ELF-1 (cell line): ENCODE results near the gene TRIM33.
"Not testable (repeated sequence)": the region's sequence is repeated elsewhere in the genome, so short reads cannot be mapped to it uniquely, and the experiment has no call there.

Experiments
- DNase-seq: peaks from one replicate; pipeline ENCODE4 v3.0.0-alpha.2; 2016; ENCODE audit warnings: low read depth, low spot score

TRIM33 gene

DNA sequence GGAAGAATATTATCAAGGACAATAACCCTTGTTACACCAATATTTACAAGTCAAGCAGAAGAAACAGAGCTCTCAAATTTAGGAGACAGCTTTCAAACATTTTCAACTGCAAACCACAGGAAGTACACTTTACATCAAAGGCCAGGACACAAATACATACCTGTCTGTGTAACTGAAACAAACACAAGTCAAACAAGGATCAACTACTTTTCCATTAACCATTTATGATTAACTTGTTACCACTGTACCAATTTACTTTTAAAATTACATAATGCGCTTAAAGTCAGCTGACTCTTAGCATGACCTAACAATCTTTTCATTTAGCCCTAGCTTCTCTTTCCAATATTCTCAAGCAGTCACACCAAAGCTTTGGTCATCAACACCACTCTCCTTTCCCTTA is 43.5 kb downstream of the TRIM33 start:
- no peak for DNase-seq

DNA sequence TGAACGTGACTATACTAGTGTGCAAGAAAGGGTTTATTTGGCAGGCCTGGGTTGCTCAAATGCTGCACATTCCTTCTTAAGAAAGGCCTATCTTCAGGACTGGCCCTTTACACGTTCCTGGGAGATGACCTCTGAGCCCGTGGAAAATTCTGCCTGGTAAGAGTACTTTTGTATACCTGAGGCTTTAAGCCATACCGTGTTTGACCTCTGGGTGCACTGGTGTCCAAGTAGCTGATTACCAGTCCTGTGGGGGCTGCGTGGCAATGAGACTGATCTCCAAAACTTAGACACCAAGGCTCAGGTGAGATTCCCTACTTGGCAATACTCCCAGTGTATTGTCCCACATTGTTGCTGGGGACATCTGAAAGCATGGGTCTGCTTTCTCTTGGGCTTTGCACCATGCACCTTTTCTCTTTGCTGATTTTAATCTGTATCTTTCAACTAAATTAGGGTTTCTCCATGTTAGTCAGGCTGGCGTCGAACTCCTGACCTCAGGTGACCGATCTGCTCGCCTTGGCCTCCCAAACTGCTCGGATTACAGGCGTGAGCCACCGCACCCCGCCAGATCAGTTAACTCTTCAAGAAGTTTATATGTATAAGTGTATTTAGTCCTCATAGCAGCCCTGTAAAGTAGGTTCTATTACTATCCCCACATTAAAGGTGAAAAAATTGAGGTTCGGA is 44.5 kb downstream of the TRIM33 start:
- DNase-seq = peak; percentile 30

DNA sequence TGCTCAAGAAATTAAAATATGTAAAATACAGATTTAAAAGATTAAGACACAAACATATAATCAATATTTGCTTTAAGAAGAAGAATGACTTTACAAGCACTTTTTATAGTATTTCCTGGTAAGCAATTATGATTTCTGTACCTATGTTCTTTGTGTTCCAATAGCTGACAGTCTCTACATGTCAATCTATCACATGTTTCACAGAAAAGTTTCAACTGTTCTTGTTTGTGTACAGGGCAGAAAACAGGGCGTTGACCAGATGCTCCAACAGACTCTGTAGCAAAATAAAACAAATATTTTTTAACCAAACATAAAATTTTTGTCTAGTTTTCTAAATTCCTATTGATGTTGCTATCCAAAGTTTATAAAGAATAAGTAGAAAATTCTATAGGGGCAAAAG is 48.0 kb downstream of the TRIM33 start:
- DNase-seq = no peak

DNA sequence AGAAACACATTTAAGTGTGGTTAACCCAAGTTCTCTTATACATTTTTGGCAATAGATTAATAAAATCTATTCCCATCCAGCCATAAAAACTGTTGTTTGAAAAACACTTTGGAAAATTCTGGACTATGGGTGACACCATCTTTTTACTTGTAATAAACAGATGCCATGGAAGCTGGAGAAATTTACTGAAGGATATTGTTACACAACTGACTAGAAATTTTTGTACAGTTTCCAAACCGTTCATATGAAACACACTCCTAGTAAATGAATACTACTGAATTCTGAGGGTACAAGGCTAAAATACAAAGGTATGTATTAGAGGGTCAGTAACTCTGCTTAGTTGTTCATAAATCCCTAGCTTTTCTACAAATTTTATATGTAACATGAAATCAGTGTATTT is 48.7 kb downstream of the TRIM33 start:
- no peak for DNase-seq

DNA sequence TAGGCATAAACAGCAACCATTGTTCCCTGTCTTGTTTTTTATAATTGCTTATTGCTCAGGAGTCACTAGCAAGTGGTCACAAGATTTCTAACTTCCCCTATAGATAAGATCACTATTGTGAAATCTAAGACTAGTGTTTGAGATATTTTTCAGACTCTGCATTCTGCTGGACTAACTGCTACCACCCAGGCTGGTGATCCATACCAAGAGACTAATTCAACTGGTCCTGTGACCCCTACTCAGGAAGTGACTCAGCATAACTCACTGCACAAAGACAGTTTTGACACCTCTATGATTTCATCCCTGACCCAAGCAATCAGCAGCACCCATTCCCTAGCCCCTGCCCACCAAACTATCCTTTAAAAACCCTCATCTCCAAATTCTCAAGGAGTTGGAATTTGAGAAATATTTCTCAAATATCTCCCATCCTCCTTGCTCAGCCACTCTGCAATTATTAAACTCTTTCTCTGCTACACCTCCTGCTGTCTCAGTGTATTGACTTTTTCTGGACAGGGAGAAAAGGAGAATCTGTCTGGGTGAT is 52.7 kb downstream of the TRIM33 start:
- DNase-seq = no peak

DNA sequence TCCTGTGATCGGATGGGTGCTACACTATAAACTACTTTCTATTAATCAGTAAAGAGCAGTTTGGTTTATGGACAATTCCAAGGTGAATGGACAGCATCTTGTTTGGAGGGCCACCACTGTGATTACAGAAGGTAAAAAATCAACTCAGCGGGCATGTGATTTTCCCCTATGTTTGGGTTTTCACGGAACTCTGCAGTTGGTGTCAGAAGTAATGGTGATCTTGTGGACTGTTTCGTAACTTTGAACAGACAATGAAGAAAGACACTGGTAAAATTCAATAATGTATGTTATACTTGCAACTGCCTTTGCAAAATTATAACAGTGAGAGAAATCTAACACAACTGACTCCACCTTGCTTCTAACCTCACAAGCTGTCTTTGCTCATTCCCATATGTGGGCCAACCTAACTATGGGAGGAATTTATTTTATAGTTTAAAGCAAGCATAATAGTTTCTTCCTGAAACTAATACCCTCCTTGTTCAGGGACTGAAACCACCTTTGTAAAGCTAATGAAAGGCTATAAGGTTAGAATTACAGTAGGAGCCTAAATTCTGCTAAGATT is 53.2 kb downstream of the TRIM33 start:
- DNase-seq = no peak

DNA sequence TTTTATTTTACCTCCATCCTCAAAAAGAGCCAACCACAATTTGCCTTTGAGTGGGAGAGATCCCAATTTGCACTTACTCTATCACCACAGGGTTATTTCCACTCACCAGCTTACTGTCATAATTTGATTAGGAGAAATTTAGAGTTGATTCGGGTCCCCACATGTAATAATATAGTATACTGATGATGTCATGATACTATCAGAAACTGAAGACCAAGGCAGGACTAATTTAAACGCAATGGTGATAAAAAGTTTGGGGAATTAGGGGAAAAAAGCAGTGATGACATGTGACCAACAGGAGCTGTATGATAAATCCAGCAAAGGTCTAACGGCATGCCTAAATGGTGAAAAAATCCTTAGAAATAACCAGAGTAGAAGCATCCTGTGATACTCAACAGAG is 54.4 kb downstream of the TRIM33 start:
- DNase-seq = no peak

DNA sequence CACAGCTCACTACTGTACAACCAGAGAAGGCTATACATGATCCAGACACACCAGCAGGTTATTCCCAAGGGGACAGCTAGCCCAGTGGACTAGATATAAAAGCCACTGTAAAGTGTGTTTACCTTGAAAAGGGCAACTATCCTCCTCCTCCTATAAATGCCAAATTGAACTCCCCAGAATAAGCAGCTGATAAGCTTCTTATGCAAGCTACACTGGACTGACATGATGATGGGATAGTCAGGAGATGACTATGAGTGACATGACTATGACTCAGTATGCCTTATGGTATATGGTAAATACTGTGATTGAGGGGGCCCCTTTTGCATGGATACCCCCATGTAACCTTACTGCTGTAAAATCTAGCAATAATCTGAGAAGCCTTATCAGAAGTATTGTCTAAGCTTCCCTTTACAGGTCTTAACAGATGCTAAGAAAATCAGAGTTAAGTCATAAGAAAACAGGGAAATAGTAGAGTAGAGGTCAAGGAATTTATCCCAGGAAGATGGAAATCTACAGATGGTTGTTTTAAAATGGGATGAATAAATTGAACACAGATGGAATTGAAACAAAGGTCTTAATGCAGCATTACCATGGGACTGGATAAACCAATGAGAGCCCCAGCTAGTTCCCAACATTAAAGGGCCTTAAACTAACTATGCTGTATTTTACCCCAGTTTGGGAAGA is 55.8 kb downstream of the TRIM33 start:
- DNase-seq = no peak

DNA sequence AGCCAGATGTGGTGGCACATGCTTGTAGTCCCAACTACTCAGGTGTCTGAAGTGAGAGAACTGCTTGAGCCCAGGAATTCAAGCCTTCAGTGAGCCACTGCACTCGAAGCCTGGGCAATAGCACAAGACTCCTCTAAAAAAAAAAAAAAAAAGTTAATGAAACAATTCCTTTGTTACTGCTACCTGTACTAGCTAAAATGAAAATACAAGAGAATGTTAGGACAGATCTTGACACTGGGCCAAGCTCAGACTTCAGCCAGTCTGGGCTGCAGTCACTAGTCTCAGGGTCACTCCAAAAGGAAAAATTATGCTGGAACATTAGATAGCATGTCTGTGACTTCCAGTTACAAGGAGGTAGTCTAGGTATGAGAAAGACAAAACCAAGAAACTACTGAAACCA is 56.5 kb downstream of the TRIM33 start:
- no peak for DNase-seq

DNA sequence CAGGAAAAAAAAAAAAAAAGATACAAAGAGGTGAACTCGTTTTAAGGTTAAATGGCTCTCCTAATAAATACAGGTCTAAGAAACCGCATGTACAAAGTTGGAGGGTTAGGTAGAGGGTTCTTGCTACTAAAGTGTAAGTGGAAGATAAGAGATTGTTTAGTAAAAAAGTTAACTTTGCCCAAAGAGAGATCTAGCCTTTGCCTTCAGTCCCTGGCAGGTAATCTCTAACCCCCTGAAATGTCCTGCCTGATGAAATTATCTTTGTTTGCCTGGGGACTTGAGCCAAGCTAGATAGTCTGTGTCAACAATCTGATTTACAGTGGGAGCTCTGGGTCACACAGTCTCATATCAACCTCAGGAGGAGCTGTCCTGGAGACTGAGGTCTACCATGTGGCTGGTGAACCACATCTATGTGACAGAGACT is 57.6 kb downstream of the TRIM33 start:
- DNase-seq = no peak

DNA sequence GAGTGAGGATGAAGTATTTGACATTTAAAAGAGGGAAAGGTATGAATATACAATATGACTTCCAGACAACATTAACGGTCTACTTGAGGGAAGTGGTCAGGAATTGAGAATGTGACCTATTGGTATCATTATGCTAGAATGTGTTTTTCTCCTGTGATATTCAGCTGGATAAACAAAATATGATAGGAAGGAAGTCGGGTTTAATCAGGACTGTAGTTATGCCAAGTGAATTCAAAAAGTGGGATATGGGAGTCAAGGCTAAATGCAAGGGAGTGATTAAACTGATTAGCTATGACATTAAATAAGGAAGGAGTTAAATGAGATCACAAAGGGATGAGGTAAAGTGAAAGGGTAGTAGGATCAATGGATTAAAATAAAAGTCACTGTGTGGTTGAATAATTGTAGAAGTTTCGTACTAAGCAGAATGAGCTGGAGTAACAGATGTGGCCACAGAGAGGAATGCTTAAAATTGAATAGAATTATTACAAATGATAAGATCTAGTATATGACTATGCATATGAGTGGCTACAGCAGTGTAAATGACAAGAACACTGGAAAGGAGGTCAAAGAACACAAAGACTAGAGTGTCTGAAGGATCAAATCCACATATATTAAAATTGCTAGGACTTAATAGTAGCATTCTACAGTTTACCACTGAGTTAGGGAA is 62.5 kb downstream of the TRIM33 start:
- no peak for DNase-seq

DNA sequence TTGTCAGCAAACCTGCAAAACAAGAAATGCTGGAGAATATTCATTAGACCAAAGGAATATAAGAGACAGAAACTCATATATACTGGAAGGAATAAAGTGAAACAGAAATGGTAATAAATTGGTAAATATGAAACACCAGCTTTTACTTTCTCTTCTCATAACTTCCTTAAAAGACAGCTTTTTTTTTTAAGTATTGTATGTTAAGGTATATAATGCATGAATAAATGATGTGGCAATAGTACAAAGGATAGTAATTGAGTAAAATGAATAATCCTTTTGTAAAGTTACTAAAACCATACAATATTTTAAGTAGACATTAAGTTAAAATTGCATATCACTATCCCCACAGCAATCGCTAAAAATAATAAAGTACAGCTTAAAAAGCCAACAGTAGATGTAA is 64.8 kb downstream of the TRIM33 start:
- DNase-seq = no peak

DNA sequence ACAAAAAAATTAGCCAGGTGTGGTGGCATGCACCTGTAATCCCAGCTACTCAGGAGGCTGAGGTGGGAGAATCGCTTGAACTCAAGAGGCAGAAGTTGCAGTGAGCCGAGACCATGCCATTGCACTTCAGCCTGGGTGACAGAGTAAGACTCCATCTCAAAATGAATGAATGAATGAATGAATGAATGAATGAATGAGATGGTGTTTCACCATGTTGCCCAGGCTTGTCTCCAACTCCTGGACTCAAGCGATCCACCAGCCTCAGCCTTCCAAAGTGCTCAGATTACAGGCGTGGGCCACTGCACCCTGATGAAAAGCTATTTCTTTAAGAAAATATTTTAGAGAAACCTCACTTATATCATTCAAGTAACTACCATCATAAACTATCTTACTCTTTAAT is 67.8 kb downstream of the TRIM33 start:
- DNase-seq = not testable (repeated sequence)

DNA sequence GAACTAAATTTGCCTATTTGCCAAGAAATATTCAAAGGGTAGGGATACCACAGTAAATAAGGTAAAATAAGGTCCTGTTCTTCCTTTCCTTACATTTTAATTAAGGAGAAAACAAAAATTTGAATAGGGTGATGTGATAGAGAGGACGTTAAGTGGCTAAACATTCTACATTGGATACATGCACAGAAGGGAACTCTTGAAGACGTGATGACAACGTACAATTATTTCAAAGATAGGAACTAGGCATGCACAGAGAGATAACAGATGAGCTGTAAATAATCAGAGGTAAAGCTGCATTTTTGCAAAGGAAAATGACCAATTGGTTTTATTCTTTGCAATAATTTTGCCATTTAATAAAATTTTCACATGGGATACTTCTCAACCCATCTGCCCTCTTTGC is 69.7 kb downstream of the TRIM33 start:
- DNase-seq = no peak

DNA sequence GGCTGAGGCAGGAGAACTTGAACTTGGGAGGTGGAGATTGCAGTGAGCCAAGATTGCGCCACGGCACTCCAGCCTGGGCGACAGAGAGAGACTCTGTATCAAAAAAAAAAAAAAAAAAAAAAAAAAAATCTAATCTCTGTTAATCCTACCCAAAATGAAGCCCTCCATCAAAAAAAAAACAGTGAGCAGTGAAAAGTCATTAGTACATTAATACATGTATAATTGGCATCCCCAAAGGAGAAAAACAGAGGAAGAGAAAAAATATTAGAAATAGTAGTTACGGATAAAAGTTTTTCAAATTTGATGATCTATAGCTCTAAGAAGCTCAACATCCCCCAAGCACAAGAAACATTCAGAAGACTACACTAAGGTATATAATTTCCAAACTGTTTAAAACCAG is 71.6 kb downstream of the TRIM33 start:
- no peak for DNase-seq

DNA sequence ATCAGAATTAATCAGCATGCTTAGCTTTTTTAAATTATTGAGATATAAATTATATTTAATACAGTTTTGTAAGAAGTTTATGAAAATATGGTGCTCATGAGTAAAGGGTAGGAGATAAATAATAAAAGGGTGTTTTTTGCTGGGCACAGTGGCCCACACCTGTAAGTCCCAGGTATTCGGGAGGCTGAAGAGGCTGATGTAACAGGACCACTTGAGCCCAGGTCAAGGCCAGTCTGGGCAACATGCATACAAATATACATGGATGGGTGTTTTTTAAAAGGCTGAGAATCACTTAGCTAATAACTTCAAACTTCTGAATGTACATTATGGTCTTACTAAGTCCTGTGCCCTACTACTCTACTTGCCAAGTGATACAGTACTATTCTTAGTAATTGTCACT is 73.2 kb downstream of the TRIM33 start:
- DNase-seq = no peak

DNA sequence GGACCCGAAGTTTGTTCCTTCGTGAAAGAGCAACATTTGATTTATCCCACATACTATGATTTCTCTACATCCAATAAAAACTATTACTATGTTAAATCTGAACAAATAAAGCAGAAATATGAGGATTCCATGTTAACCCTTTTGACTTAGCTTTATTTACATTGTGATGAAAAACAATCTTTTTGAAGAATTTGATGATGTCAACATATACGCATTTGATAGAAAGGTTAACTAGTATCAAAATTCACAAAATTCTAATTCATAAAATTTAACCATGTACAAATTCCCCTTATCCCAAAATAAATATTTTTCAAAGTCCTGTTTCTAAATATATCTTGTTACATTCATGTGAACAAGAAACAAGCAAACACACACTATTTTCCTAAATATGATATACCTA is 74.2 kb downstream of the TRIM33 start:
- DNase-seq = no peak

DNA sequence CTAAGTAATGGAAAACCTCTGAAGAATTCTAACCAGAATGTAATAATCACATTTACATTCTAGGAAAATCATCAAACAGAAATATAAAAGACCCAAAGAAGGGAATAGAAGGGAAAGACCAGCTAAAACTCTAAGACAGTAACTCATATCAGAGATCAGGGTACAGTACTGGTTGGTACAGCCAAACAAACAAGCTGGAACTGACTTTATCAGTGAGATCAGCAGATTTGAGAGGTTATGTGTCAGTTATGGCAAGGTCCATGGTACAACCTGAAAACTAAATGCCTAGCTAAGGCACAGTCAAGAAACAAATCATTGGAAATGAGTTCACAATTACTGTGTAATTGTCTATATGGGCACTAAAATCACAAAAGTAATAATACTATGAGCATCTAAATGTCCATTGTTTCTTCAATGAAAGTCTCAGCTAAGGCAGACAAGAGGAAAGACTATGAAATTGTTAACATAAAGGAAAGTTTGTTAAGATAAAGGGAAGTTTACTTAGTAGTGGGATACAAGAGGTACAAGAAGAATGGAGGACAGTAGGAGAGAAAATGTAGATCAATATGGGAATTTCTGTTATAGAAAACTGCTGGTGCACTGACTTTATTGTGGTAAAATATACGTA is 75.8 kb downstream of the TRIM33 start:
- no peak for DNase-seq

DNA sequence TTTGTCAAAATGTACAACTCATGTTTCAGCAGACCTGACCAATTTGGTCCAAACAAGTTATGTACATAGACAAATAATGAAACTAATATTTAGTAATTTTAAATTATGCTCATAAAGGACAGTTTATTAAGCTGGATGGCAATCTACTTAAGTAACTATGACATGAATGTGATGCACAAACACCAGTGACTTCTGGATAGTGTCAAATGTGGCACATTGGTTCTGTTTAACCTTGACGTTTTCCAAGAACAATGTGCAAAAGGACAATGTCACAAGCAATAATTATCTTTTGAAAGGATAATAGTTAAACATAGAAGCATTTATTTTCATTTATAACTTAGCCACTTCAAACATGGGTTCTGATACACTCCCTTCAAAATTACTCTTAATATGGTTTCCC is 80.0 kb downstream of the TRIM33 start:
- no peak for DNase-seq

DNA sequence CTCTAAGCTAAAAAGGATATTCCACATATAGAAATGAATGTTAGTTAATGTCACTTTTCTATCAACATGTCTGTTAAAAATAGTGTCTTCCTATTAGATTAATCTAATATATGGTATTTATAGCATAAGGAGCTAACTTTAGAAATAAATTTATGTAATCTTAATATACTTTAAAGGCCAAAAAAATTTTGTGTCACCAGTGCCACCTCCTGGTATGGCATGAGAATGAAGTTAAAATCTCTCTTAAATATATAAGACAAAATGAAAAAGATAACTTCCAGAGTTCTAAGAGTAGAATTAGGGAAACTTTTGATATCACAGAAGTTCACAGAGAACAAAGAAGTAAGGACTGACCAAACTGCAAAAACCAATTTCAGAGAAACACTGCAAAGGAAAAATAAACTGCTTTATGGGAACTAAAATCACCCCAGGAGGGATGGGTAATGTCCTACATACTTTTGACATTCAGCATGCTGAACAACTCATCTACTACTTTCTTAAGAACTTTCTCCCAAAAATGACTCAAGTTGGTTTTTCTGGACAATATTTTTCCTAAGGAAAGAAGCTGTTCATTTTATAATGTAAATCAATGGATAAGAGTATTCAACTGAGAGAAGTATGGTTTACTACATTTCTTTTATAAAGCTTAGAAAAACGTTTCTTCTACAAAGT is 82.8 kb downstream of the TRIM33 start:
- no peak for DNase-seq

DNA sequence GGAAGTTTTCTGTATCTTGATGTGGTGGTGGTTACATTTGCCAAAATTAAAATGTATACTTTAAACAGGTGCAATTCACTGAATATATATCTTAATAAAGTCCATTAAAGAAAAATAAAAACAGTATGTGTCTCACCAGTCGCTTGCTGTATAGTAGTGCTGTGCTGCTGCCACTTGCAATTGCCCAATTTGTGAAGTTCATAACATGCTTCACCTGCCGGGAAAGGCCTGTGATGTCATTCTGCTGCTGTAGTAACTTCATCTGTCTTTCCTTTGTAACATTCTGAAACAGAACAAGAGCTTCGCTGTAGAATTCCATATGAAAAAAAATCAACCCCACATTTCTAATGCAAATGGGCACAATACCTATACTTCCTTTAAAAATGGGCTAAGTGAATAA is 83.4 kb downstream of the TRIM33 start:
- no peak for DNase-seq
